Stimulated activated CD4-positive, alpha-beta T cell treated with anti-CD3 and anti-CD28 coated beads, Interleukin-12 subunit alpha, Interleukin-12 subunit beta, amount 100 ng/mL, for 48 hours (primary cell): Measurements from ENCODE around the gene ARHGEF6.
"Not testable (repeated sequence)": the region's sequence is repeated elsewhere in the genome, so short reads cannot be mapped to it uniquely, and the experiment has no call there.

Source experiments
- DNase-seq, 3 donors: peaks; one replicate each; pipeline ENCODE4 v3.0.0-alpha.2; 2020; ENCODE audit warnings: low read depth in 2 of 3, low spot score in 1 of 3

The ARHGEF6 gene

GRCh38 chrX:136780763-136781162 lies at the start of gene ARHGEF6:
Gene ARHGEF6 (minus strand): TSS chrX:136780932. CDS start chrX:136780882, 50 bp downstream.
- no peak for DNase-seq

GRCh38 chrX:136829413-136829812 lies 48.7 kb upstream of the ARHGEF6 start:
- no peak for DNase-seq

GRCh38 chrX:136828830-136829229 lies 48.1 kb upstream of the ARHGEF6 start:
- no peak for DNase-seq

- no peak for DNase-seq
These were observed 46.3 kb upstream of the ARHGEF6 start for GRCh38 chrX:136827026-136827425.

GRCh38 chrX:136825771-136826170 lies 45.0 kb upstream of the ARHGEF6 start:
- DNase-seq = no peak

- no peak for DNase-seq
These were observed 42.4 kb upstream of the ARHGEF6 start for GRCh38 chrX:136823175-136823574.

- no peak for DNase-seq
These were observed 41.8 kb upstream of the ARHGEF6 start for GRCh38 chrX:136822337-136823095.

- DNase-seq = not testable (repeated sequence)
These were observed 39.0 kb upstream of the ARHGEF6 start for GRCh38 chrX:136819756-136820155.

GRCh38 chrX:136819031-136819703 lies 38.4 kb upstream of the ARHGEF6 start:
- DNase-seq = no peak

GRCh38 chrX:136816975-136817374 lies 36.2 kb upstream of the ARHGEF6 start:
- DNase-seq = no peak

- DNase-seq = no peak
These were observed 34.4 kb upstream of the ARHGEF6 start for GRCh38 chrX:136814847-136815750.

- no peak for DNase-seq
These were observed 31.6 kb upstream of the ARHGEF6 start for GRCh38 chrX:136812286-136812685.

GRCh38 chrX:136810493-136810892 lies 29.8 kb upstream of the ARHGEF6 start:
- DNase-seq = no peak

GRCh38 chrX:136806891-136807410 lies 26.2 kb upstream of the ARHGEF6 start:
- no peak for DNase-seq

GRCh38 chrX:136802515-136802914 lies 21.8 kb upstream of the ARHGEF6 start:
- DNase-seq = no peak

GRCh38 chrX:136797787-136798186 lies 17.1 kb upstream of the ARHGEF6 start:
- DNase-seq = no peak

GRCh38 chrX:136795132-136795531 lies 14.4 kb upstream of the ARHGEF6 start:
- DNase-seq = not testable (repeated sequence)

- not testable (repeated sequence) for DNase-seq
These were observed 13.9 kb upstream of the ARHGEF6 start for GRCh38 chrX:136794660-136795059.

- DNase-seq = no peak
These were observed 13.3 kb upstream of the ARHGEF6 start for GRCh38 chrX:136794080-136794479.

- no peak for DNase-seq
These were observed 9.1 kb upstream of the ARHGEF6 start for GRCh38 chrX:136789856-136790255.

- no peak for DNase-seq
These were observed 3.5 kb upstream of the ARHGEF6 start for GRCh38 chrX:136784231-136784630.
